ENCODE data around the gene BANK1.

The BANK1 gene

DNA sequence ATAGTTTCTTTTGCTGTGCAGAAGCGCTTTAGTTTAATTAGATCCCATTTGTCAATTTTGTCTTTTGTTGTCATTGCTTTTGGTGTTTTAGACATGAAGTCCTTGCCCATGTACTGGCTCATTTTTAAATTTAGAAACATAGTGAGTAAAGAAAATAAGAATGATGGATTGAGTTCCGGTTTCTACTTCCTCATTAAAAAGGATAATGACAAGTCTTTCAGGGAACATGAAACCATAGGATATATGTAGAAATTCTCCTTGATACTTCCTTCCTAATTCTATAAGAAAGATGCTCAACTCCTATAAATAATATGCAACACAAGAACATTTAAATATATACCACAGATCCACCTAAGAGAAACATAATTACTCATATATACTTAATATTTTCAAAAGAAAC is 240.9 kb downstream of the BANK1 start:
- DNase-seq (ENCODE audit: low spot score): no peak

DNA sequence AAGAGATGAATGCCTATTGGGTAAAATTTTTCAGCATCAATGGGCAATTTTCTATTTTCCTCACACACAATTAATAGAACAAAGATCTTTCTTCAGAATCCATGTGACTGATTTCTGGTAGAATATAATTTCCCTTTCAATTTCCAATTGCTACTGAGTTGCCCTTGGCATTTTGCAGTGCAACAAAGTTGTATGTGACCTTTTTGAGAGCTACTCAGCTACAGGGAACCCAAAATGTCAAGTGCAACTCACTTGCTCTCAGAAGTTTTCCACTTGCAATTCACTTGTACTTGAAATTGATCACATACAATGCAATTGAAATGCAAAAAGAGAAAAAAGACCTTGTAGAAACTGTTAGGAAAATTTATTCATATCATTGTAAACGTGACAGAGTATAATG is 245.5 kb downstream of the BANK1 start:
- DNase-seq (ENCODE audit: low spot score): no peak

DNA sequence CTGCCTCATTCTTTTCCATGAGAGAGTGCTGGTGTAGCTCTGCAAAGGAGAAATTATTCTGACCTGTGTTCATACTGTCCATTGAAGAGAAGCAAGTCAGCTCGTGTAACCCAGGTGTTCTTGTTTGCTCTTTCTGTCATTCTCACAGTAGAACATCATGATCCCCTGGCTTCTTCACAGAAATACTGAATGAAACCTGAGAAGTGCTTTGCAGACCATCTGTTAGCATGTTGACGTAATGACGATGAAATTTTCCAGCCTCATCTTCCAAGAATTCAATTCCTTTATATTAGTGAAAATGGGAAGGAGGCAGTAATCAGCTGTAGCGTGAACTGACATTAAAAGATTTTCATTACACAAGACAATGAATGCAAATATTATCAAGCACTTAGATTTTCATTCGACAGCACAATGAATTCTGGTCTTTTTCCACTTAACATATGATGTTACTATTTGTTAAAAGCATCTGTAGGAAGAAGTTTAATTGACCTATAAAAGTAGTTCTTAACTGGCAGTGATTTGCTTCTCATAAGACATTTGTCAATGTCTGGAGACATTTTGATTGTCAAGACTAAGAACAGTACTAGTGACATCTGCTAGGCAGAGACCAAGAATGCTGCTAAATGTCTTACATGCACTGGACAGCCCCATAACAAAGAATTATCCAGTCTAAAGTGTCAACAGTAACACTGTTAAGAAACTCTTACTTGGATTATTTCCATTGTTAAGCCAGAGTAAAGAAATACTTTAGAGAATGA is 246.3 kb downstream of the BANK1 start:
- peak; percentile 13 for DNase-seq (ENCODE audit: low spot score)

DNA sequence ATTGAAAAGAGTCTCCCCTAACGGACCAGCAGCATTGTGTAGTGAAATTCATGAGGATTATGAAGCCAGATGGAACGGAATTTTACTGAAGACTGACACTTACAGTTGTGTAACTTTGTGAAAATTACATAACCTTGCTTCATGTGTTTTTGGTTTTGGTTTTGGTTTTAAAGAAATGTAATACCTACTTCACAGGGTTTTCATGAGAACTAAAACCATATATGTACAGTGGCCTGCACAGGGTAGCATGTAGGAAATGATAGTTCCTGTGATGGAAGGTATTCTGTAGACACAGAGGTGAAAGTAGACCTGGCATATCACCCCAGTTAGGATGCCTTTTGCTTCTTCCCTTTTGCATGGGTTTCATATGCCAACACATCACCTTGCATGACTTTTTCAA is 247.0 kb downstream of the BANK1 start:
- DNase-seq (ENCODE audit: low spot score): no peak

DNA sequence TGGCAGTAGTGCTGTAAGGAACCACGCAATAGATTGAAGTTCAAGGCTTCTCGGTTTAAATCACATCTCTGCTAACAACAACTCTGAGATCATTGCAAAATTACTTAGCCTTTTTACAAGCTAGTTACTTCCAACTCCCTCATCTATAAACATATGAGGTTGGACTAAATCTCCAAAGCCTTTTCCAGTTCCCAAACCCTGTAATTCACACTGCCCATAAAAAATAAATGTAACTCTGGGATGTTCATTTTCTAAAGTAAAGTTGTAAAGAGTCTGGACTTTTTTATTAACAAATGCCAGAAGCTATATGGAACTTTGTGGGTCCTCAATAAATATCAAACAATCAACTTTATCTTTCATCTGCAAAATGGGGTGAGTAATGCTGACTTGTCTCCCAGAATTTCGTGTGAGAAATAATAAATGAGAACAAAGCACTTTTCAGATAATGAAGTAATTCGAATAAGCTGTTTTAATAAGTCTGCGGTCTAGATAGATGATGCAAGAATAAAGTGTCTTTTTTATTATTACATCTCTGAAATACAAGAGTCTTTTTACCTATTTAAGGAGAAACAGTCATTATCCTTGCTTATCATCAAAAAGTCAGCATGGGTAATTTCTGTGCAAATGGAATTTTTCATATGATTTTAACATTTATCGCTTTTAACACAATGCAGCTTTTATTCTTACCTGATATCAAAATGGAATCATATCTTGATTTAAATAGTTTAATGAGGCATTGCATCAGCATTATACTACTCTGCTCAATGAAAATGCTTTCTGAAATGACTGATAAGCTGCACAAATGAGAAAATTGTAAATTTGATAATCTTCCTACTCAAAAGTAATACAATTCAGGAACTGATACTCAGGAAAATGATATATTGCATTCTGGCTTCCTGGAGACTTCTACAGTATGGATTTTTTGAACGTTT is 252.6 kb downstream of the BANK1 start:
- no peak for DNase-seq (ENCODE audit: low spot score)

DNA sequence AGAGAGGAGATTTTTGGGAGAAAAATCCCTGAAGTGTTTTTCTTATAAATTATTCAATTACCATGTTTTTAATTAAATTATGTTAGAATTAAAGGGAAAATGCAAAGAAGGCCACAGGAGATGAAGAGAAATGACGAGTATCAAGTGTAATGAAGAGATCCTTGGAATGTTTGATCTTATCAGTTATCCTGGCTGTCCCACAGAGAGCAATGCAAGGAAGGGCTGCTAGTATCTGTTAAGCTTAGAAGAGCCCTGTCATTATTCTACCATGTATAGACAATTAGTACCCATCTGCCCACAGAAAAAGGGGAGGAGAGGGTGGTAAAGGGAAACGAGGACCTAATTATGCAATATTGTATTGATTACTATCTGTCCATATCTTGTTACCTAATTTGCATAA is 257.1 kb downstream of the BANK1 start:
- DNase-seq (ENCODE audit: low spot score): no peak

DNA sequence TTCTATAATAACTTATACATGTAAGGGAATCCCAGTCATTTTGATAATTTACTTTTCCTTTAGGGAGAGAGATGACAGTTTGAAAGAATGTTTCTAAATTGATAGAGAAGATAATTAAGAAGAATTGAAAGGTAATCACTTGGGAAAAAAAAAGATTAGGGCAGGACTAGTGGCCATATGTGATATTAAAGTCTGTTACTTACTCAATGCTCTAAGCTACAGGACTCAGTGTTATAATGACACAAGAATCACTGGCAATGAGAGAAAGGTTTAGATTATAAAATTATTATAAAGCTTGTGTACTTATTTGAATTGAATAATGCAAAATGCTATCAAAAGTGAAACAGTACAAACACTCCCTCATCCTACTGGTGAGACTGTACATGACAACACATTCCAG is 265.3 kb downstream of the BANK1 start:
- DNase-seq (ENCODE audit: low spot score): no peak

DNA sequence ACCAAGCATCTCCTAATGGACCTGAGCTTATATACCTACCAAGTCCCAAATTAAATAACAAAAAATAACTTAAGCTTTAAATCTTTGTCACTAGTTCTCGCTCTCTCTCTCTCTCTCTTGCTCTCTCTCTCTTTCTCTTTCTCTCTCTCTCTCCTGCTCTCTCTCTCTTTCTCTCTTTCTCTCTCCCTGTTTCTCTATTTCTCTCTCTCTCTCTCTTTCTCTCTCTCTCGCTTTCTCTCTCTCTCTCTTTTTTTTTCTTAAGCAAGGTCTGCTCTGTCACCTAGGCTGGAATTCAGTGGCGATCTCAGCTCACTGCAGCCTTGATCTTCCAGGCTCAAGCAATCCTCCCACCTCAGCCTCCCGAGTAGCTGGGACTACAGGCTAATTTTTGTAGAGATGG is 266.6 kb downstream of the BANK1 start:
- DNase-seq (ENCODE audit: low spot score): no peak

DNA sequence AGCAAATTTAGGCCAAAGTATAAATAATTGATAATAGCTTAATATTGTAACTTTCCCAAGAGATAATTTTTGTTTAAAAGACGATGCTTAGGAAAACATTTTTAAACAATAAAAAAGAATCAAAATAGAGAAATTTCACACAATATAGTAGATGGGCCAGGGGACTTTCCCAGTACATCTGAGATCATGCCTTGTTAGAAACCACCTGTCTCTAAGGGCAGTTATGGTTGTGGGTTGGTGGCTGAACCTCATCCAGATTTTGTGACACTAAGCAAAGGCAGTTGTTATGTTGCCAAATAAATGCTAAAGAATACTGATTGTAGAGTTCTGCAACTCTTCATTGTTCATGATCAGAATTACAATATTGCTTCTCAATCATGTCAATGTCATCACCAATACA is 270.6 kb downstream of the BANK1 start:
- DNase-seq (ENCODE audit: low spot score): no peak

DNA sequence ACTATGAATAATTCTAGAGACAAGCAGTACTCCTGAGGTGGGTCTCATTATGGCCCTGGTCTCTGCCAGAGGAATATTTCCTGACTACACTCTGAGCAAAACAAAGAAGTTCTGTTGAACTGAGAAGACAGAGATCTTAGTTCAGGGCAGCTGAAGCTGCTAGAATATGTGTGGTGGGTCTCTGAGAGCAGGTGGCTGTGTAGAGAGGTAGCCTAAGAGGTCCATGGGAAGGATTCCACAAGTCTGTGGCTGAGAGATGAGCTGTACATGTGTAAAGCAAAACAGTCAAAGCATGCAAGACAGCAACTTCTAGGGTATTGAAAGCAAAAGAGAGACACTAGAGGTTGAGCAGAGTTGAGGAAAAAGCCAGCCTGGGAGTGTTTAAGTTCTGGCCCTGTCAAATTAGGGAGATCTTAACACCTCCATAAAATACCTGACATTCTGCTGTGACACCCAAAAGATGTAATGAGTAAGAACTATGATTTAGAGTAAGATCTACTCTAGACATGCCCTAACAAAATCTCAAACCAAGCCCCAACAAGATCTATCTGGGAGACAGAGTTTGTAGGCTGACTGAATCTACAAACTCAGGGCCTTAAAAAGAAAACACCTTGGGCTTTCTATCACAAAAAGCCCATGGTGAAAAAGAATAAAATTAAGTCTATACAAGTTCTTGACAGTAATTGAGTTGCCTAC is 274.4 kb downstream of the BANK1 start:
- no peak for DNase-seq (ENCODE audit: low spot score)

DNA sequence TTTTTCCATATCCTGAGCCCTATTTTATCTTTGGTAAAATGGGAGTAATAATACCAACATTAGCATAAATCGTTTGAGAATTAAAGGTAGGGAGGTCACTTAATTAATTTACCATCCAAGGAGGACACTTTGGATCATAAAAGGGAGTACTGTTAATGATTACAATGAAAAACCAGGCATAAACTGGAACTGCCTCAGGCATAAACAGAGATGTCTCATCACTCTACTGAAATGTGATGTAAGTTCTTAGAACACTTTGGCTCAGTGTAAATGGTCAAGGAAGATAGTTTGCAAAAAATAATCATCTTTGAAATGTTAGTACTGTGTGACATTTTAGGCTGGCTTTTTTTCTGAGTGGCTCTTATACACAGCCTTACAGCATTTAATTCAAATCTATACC is 286.1 kb downstream of the BANK1 start:
- no peak for DNase-seq (ENCODE audit: low spot score)

DNA sequence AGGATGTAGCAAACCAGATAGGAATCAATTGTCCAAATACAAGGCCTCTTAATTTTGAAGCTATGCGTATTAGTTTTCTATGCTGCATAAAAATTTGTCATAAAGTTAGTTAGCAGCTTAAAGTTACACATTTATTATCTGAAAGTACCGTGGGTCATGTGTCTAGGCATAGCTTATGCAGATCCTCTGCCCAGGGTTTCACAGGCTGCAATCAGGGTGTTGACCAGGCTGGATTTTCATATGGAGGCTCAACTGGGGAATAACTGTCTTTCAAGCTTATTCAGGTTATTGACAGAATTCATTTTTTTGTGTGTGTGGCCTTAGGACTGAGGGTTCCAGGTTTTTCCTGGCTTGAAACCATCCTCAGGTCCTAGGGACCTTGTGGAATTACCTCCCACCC is 289.7 kb downstream of the BANK1 start:
- DNase-seq (ENCODE audit: low spot score): no peak

DNA sequence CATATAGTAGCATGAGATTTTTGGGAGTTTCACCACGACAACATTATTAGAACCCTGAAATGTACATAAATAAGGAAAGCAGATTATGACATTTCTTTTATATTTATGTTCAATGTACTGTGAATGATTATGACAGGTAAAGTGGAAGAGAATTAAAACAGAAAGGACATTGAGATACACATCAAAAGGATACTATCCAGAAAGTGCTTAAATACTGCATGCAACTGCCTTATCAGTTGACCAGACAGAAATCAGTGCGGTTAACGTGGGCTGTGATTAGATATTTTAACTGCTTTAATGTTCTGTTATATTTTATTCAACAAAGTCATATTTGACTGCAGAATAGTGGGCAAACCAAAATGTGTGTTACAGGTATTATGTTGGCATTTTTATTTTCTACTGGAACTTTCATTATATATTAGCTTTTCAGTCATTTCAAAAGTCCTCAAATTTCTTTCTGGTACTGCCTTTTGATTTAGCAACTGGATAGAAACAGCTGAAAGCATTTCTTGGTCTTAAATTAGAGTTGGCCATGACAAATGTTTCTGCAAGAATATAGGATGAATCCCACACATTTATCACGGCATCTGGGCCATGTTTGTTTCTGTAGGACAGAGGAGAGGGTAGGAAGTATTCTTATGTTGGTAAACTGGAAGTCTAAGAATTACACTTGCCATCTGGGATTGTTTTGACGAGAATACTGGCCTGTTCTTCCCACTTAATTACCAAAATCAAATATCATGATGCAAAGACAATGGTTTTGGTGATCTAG is 299.5 kb downstream of the BANK1 start:
- no peak for DNase-seq (ENCODE audit: low spot score)

DNA sequence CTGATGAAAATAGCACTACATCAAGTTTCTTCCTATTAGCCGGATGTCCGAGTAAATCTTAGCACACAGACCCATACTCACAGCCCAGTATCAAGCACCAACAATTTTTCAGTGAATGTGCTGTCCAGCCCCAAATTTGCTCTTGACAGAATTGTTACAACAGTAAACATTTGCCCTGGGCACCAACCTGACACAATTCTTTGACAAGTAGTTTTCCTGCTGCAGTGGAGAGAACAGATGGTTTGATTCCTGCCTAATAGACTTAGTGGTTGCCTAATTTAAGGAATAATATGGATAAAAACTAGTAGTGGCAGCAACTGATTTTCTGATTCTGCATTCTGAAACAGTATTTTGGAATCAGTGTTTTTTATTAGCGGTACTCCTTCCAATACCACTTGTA is 301.1 kb downstream of the BANK1 start:
- no peak for DNase-seq (ENCODE audit: low spot score)

DNA sequence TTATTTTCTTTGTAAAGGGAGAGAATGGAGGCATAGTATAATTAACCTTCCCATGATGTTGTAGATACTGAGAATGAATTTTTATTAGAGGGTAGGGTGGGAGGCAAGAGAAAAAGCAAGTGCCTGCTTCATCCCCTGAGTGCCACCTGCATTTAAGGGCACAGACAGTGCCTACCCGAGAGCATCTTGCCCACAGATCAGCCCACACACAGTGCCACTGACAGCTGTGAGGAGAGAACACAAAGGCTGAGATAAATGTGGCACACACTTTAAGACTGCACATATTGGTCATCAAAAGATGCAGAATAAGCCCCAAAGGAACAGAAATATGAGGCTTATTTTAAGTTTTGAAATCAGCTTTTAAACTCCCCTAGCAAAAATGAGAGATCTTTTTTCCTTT is 304.0 kb downstream of the BANK1 start:
- DNase-seq (ENCODE audit: low spot score): peak; percentile 14

DNA sequence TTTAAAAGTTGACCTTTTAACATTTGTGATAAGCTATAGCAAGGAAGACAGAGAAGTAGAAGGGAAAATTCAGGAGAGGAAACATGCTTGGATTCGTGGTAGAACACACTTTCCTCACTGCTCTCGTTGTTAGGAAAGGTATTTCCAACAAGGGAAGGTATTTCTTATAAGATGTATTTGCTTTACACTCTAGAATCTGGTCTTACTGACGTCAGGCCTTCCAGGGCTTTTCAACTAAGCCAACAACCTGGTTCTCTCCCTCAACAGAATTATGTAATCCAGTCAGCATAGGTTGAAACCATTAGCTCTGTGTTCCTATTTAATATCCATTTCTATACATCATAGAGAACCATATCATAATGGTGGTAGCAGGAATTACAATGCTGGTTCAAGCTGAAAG is 312.8 kb downstream of the BANK1 start:
- DNase-seq (ENCODE audit: low spot score): no peak

DNA sequence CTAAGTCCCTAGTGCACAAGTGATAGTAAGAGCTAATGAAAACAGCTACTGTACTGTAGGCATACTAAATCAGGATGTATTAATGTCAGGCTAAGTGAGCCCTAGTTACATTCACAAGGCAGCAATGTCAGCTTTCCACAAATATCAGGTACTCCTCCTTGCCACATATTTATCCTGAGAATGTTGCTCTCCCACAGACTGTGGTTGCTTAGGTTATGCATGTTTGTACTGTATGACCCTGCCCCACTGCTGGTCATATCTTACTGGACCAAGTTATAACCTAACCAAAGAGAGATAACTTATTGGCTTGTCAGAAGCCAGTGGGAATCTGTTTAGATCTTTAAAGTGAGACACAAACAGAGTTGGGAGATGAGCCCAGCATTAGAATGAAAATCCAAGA is 313.7 kb downstream of the BANK1 start:
- no peak for DNase-seq (ENCODE audit: low spot score)

DNA sequence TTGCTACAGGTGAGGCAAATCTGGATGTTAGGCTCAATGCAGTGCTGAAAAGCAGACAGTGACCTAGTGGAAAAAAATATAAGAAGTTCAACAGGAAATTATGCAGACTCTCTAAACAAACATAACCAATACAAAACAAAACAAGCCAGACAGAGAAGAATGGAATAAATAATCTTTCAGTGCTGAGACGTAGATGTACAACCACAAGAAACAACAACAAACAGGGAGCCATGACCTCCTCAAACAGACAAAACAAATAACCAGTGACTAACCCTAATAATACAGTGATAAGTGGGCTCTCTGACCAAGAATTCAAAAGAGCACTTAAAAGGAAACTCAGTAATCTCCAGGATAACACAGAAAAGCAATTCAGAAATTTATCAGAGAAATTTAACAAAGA is 315.5 kb downstream of the BANK1 start:
- no peak for DNase-seq (ENCODE audit: low spot score)

DNA sequence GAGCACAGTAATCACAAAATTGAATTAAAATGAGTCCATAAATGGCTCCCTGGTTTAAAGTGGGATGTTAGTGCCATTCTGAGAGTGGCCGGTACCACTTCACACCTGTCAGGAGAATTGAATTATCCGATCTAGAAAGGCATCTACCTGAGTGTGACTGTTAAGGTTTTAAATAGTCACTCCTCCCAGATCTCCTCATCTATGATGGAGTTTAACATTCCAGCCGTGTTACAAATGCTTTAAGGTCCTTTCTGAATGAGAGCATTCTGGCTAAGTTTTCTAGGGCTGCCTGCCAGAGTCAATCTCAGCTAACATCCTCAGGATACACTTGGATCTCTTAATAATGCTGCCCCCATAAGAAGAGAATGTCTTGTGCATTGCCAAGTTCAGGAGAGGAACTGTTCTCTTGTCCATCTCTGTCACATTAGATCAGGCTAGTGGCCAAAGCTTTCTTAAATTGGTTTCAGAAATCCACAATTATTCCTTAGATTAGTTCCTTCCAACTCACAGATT is 323.6 kb downstream of the BANK1 start:
- no peak for DNase-seq (ENCODE audit: low spot score)

DNA sequence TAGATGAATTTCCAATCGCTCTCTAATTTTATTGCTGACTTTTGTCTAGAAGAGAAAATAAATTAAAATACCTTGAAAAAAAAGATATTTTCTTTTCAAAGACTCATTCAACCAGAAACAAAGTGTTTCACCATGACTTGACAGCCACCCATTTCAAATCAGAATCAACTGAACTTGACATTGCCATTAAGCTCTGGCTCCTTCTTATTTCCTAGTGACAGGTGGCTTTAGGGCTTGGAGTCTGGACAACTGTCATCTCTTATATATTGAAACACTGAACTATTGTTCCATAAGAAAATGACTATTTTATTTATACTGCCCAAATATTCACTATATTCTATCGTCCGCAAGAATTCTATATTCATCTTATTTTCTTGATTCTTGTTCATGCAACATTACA is 325.6 kb downstream of the BANK1 start:
- no peak for DNase-seq (ENCODE audit: low spot score)

DNA sequence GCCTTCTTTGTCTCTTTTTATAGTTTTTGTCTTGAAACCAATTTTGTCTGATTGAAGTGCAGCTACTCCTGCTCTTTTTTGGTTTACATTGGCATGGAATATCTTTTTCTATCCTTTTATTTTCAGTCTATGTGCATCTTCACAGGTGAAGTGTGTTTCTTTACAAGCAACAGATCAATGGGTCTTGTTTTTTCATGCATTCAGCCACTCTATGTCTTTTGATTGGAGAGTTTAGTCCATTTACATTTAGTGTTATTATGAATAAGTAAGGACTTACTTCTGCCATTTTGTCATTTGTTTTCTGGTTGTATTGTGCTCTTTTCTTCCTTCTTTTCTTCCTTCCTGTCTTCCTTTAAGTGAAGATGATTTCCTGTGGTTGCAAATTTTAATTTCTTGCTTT is 330.3 kb downstream of the BANK1 start:
- no peak for DNase-seq (ENCODE audit: low spot score)
